Adipocyte (in vitro differentiated cells): Measurements from ENCODE around the gene EFNA2.
A peak's percentile ranks its signal among the peaks of the same experiment; 100 is the strongest.

ENCODE experiments used
- DNase-seq: peaks from one replicate; pipeline ENCODE4 v3.0.0-alpha.2; 2015; ENCODE audit warnings: low read depth
- H3K27me3 ChIP-seq: replicated peaks from 2 replicates; pipeline ENCODE4 v1.7.0; 2013; ENCODE audit warnings: mild to moderate bottlenecking, low read length, moderate library complexity; ENCODE audit not compliant: control insufficient read depth, insufficient read depth
- H3K36me3 ChIP-seq: 2 replicates; pipeline ENCODE4 v1.7.0; 2013; ENCODE audit warnings: low read length, mild to moderate bottlenecking, moderate library complexity; ENCODE audit not compliant: control insufficient read depth, insufficient read depth, severe bottlenecking
- H3K4me1 ChIP-seq: 2 replicates; pipeline ENCODE4 v1.7.0; 2013; ENCODE audit warnings: mild to moderate bottlenecking, low read length, moderate library complexity; ENCODE audit not compliant: control insufficient read depth, insufficient read depth
- H3K4me3 ChIP-seq: 2 replicates; pipeline ENCODE4 v1.7.0; 2013; ENCODE audit warnings: mild to moderate bottlenecking, low read length, moderate library complexity
- H3K9ac ChIP-seq: 2 replicates; pipeline ENCODE4 v1.7.0; 2013; ENCODE audit warnings: mild to moderate bottlenecking, low read length, moderate library complexity
- H3K9me3 ChIP-seq: 2 replicates; pipeline ENCODE4 v1.7.0; 2013; ENCODE audit warnings: mild to moderate bottlenecking, low read length, moderate library complexity; ENCODE audit not compliant: control insufficient read depth

Gene EFNA2

GRCh38 chr19:1270854-1271527, 14.7 kb upstream of the EFNA2 start:
- H3K36me3 ChIP-seq = peaks cover 44% of the 10 kb centered on the region
- peak overlapping the region; percentile 86 for H3K4me3 ChIP-seq
- H3K9ac ChIP-seq = peak overlapping the region; percentile 95
- no peaks in the 10 kb centered on the region for H3K9me3 ChIP-seq
- no peak for DNase-seq
- no peaks in the 10 kb centered on the region for H3K27me3 ChIP-seq
- peaks cover 70% of the 10 kb centered on the region for H3K4me1 ChIP-seq

GRCh38 chr19:1271528-1272422, 13.9 kb upstream of the EFNA2 start:
- no peaks in the 10 kb centered on the region for H3K9me3 ChIP-seq
- peaks cover 74% of the 10 kb centered on the region for H3K4me1 ChIP-seq
- peak overlapping the region; percentile 86 for H3K4me3 ChIP-seq
- peaks cover 44% of the 10 kb centered on the region for H3K36me3 ChIP-seq
- H3K27me3 ChIP-seq = no peaks in the 10 kb centered on the region
- H3K9ac ChIP-seq = peak overlapping the region; percentile 95
- no peak for DNase-seq

GRCh38 chr19:1272423-1273262, 13.0 kb upstream of the EFNA2 start:
- Histone ChIP-seq H3K36me3 (peaks cover 48% of the 10 kb centered on the region), H3K9ac (peak overlapping the region; percentile 95), H3K4me3 (peak overlapping the region; percentile 86), H3K4me1 (peaks cover 69% of the 10 kb centered on the region), H3K9me3 (no peaks in the 10 kb centered on the region), H3K27me3 (no peaks in the 10 kb centered on the region)
- DNase-seq = no peak

GRCh38 chr19:1273263-1274041, 12.2 kb upstream of the EFNA2 start:
- DNase-seq = no peak
- Histone ChIP-seq H3K36me3 (peaks cover 52% of the 10 kb centered on the region), H3K4me1 (peaks cover 61% of the 10 kb centered on the region)

GRCh38 chr19:1274081-1274851, 11.4 kb upstream of the EFNA2 start:
- Histone ChIP-seq H3K4me1 (peaks cover 57% of the 10 kb centered on the region), H3K36me3 (peaks cover 58% of the 10 kb centered on the region), H3K27me3 (no peaks in the 10 kb centered on the region), H3K9ac (peak overlapping the region; percentile 93), H3K9me3 (no peaks in the 10 kb centered on the region), H3K4me3 (peak overlapping the region; percentile 88)
- no peak for DNase-seq

More at GRCh38 chr19:1273263-1274041, 12.2 kb upstream of the EFNA2 start:
- H3K9me3 ChIP-seq = no peaks in the 10 kb centered on the region
- no peaks in the 10 kb centered on the region for H3K27me3 ChIP-seq
- peak overlapping the region; percentile 95 for H3K9ac ChIP-seq
- H3K4me3 ChIP-seq = no peak overlapping the region

GRCh38 chr19:1274852-1275259, 10.8 kb upstream of the EFNA2 start:
- peaks cover 57% of the 10 kb centered on the region for H3K4me1 ChIP-seq
- DNase-seq = no peak
- peak overlapping the region; percentile 93 for H3K9ac ChIP-seq
- peaks cover 62% of the 10 kb centered on the region for H3K36me3 ChIP-seq
- H3K4me3 ChIP-seq = peak overlapping the region; percentile 88
- H3K9me3 ChIP-seq = no peaks in the 10 kb centered on the region
- H3K27me3 ChIP-seq = no peaks in the 10 kb centered on the region

GRCh38 chr19:1275260-1275975, 10.3 kb upstream of the EFNA2 start, which contains the start of gene FAM174C:
FAM174C (plus strand) TSS chr19:1275530; CDS start chr19:1275550, 20 bp downstream.
- H3K36me3 ChIP-seq = peaks cover 62% of the 10 kb centered on the region
- no peaks in the 10 kb centered on the region for H3K9me3 ChIP-seq
- H3K4me3 ChIP-seq = peak within 1 kb of the TSS; percentile 88
- peak; percentile 97 for DNase-seq
- peak within 1 kb of the TSS; percentile 93 for H3K9ac ChIP-seq
- peaks cover 55% of the 10 kb centered on the region for H3K4me1 ChIP-seq
- H3K27me3 ChIP-seq = no peaks in the 10 kb centered on the region

- H3K27me3 ChIP-seq = no peaks in the 10 kb centered on the region
- peaks cover 57% of the 10 kb centered on the region for H3K36me3 ChIP-seq
- H3K9me3 ChIP-seq = no peaks in the 10 kb centered on the region
- peak overlapping the region; percentile 88 for H3K4me3 ChIP-seq
- no peak for DNase-seq
- peak overlapping the region; percentile 93 for H3K9ac ChIP-seq
- peaks cover 48% of the 10 kb centered on the region for H3K4me1 ChIP-seq
Observed at GRCh38 chr19:1275976-1276627, 9.6 kb upstream of the EFNA2 start.

GRCh38 chr19:1276628-1277022, 9.0 kb upstream of the EFNA2 start:
- Histone ChIP-seq H3K9me3 (no peaks in the 10 kb centered on the region), H3K4me3 (peak overlapping the region; percentile 88), H3K36me3 (peaks cover 51% of the 10 kb centered on the region), H3K9ac (peak overlapping the region; percentile 93), H3K4me1 (peaks cover 43% of the 10 kb centered on the region), H3K27me3 (no peaks in the 10 kb centered on the region)
- DNase-seq = no peak
